ENCODE data around the gene SOX6.

SOX6 gene

GRCh38 chr11:16093889-16094653 lies 262.3 kb downstream of the SOX6 start:
- H3K27ac ChIP-seq, result no peak overlapping the region
- no peak overlapping the region for H3K4me3 ChIP-seq (ENCODE audit: low read depth in 1 of 2, low read length in 1 of 2)
- H3K9me3 ChIP-seq, result no peaks in the 10 kb centered on the region
- no peaks in the 10 kb centered on the region for H3K4me1 ChIP-seq (ENCODE audit: control insufficient read depth in 1 of 2, insufficient read depth in 1 of 2, low read depth in 1 of 2, low read length in 1 of 2)
- no peak for TF ChIP-seq CTCF (IDR thresholded peaks at IDR 0.05)
- H3K36me3 ChIP-seq, result no peaks in the 10 kb centered on the region
- H3K27me3 ChIP-seq, result no peaks in the 10 kb centered on the region

- no peaks in the 10 kb centered on the region for H3K4me1 ChIP-seq (ENCODE audit: control insufficient read depth in 1 of 2, insufficient read depth in 1 of 2, low read depth in 1 of 2, low read length in 1 of 2)
- H3K4me3 ChIP-seq (ENCODE audit: low read depth in 1 of 2, low read length in 1 of 2), result no peak overlapping the region
- H3K27me3 ChIP-seq, result no peaks in the 10 kb centered on the region
- H3K27ac ChIP-seq, result no peak overlapping the region
- no peak for TF ChIP-seq CTCF (IDR thresholded peaks at IDR 0.05)
- H3K9me3 ChIP-seq, result no peaks in the 10 kb centered on the region
- no peaks in the 10 kb centered on the region for H3K36me3 ChIP-seq
Observed at GRCh38 chr11:16091862-16092261, 264.5 kb downstream of the SOX6 start.

- Histone ChIP-seq H3K4me3 (ENCODE audit: low read depth in 1 of 2, low read length in 1 of 2) (no peak overlapping the region), H3K27ac (no peak overlapping the region), H3K4me1 (ENCODE audit: control insufficient read depth in 1 of 2, insufficient read depth in 1 of 2, low read depth in 1 of 2, low read length in 1 of 2) (no peaks in the 10 kb centered on the region), H3K36me3 (no peaks in the 10 kb centered on the region), H3K27me3 (no peaks in the 10 kb centered on the region), H3K9me3 (no peaks in the 10 kb centered on the region)
- TF ChIP-seq CTCF (IDR thresholded peaks at IDR 0.05), result no peak
Observed at GRCh38 chr11:16089481-16089880, 266.9 kb downstream of the SOX6 start.

GRCh38 chr11:16088774-16089173 lies 267.6 kb downstream of the SOX6 start:
- H3K4me3 ChIP-seq (ENCODE audit: low read depth in 1 of 2, low read length in 1 of 2), result no peak overlapping the region
- H3K4me1 ChIP-seq (ENCODE audit: control insufficient read depth in 1 of 2, insufficient read depth in 1 of 2, low read depth in 1 of 2, low read length in 1 of 2), result no peaks in the 10 kb centered on the region
- no peaks in the 10 kb centered on the region for H3K36me3 ChIP-seq
- H3K27ac ChIP-seq, result no peak overlapping the region
- TF ChIP-seq CTCF (IDR thresholded peaks at IDR 0.05), result no peak
- no peaks in the 10 kb centered on the region for H3K27me3 ChIP-seq
- no peaks in the 10 kb centered on the region for H3K9me3 ChIP-seq

GRCh38 chr11:16087886-16088285 lies 268.5 kb downstream of the SOX6 start:
- H3K27me3 ChIP-seq, result no peaks in the 10 kb centered on the region
- H3K4me3 ChIP-seq (ENCODE audit: low read depth in 1 of 2, low read length in 1 of 2), result no peak overlapping the region
- H3K9me3 ChIP-seq, result no peaks in the 10 kb centered on the region
- no peaks in the 10 kb centered on the region for H3K36me3 ChIP-seq
- H3K4me1 ChIP-seq (ENCODE audit: control insufficient read depth in 1 of 2, insufficient read depth in 1 of 2, low read depth in 1 of 2, low read length in 1 of 2), result no peaks in the 10 kb centered on the region
- no peak for TF ChIP-seq CTCF (IDR thresholded peaks at IDR 0.05)
- no peak overlapping the region for H3K27ac ChIP-seq
